HepG2 (cell line): Measurements from ENCODE around the gene DGAT2. TPM values are rescaled to one million over a fixed set of nuclear protein-coding genes. Genes with fewer than 3 reads are reported as not detected.
A peak's percentile ranks its signal among the peaks of the same experiment; 100 is the strongest.

Experiments used
- ATAC-seq: fragments of 200-7000 bp; cut with Tn5 transposase; 3 replicates; pipeline ENCODE4 v1.9.1; 2020; ENCODE audit warnings: mild to moderate bottlenecking, moderate library complexity
- BruUV-seq: library from RNA; stranded (reverse); fragments of 400-500 nt; replicated peaks from 2 replicates; lab custom pipeline; 2021; lab: Mats Ljungman, UMichigan
- CTCF ChIA-PET: fragments of 300-600 bp; formaldehyde crosslinking; extraction: SDS; loops from one replicate; lab custom pipeline; 2021; ENCODE audit warnings: low total read pairs, inconsistent platforms, low intra/inter-chr PET ratio; lab: Yijun Ruan, JAX
- POLR2A ChIA-PET: fragments of 350-600 bp; sonication (Branson Sonifier 250); formaldehyde crosslinking; loops from one replicate; lab custom pipeline; 2020; ENCODE audit warnings: antibody characterized with exemption, inconsistent platforms; lab: Yijun Ruan, JAX
- DNase-seq: peaks from one replicate; pipeline ENCODE4 v3.0.0-alpha.2; 2015; ENCODE audit warnings: low spot score
- FAIRE-seq: peaks from 3 replicates; lab custom pipeline; 2011; peaks lifted over from hg19 to GRCh38; lab: Jason Lieb, UNC
- H2AFZ ChIP-seq: one replicate; pipeline ENCODE4 v1.6.1; 2011; ENCODE audit warnings: low read length, inconsistent platforms
- H3K27ac ChIP-seq: fragments of 300-600 bp; 3 replicates; pipeline ENCODE4 v1.8.0; 2011; ENCODE audit warnings: mixed run types, mild to moderate bottlenecking, mixed read lengths, low read length, inconsistent platforms; ENCODE audit not compliant: insufficient read depth; ENCODE audit errors: extremely low read length
- H3K27me3 ChIP-seq, 2 experiments: fragments of 200-600 bp in 1 of 2; 2 replicates in 1 of 2; 3 replicates in 1 of 2; pipeline versions ENCODE4 v1.6.0 to v1.8.0; 2011; ENCODE audit warnings: low read length in 2 of 2, mild to moderate bottlenecking in 2 of 2, moderate library complexity in 2 of 2, inconsistent platforms in 1 of 2; ENCODE audit not compliant: insufficient read depth in 2 of 2, control insufficient read depth in 1 of 2
- H3K36me3 ChIP-seq, 2 experiments: fragments of 200-600 bp in 1 of 2; replicated peaks in 1 of 2; 2 replicates in 1 of 2; 3 replicates in 1 of 2; pipeline versions ENCODE4 v1.5.1 to v1.8.0; 2011; ENCODE audit warnings: low read length in 2 of 2, inconsistent platforms in 1 of 2; ENCODE audit not compliant: insufficient read depth in 2 of 2, control insufficient read depth in 1 of 2
- H3K4me1 ChIP-seq: 2 replicates; pipeline ENCODE4 v1.5.1; 2012; ENCODE audit warnings: low read length, inconsistent platforms; ENCODE audit not compliant: insufficient read depth
- H3K4me2 ChIP-seq: 2 replicates; pipeline ENCODE4 v1.6.0; 2011; ENCODE audit warnings: low read depth, low read length, inconsistent platforms
- H3K4me3 ChIP-seq, 3 experiments: fragments of 200-600 bp in 1 of 3; sonication (generic), shearing (Covaris generic) in 1 of 3; replicated peaks in 1 of 3; 2 replicates each; pipeline ENCODE4 v1.5.1; 2011 to 2016; ENCODE audit warnings: low read length in 3 of 3, inconsistent platforms in 2 of 3, low read depth in 2 of 3, mild to moderate bottlenecking in 2 of 3, control low read depth in 1 of 3, mixed read lengths in 1 of 3; ENCODE audit not compliant: insufficient read depth in 1 of 3
- H3K79me2 ChIP-seq: one replicate; pipeline ENCODE4 v1.6.1; 2011; ENCODE audit warnings: low read length, inconsistent platforms; ENCODE audit not compliant: insufficient read depth
- H3K9ac ChIP-seq: 2 replicates; pipeline ENCODE4 v1.6.0; 2011; ENCODE audit warnings: mild to moderate bottlenecking, low read depth, low read length, inconsistent platforms; ENCODE audit not compliant: insufficient read depth
- H3K9me3 ChIP-seq: 2 replicates; pipeline ENCODE4 v1.5.1; 2012; ENCODE audit warnings: mild to moderate bottlenecking, low read length
- H4K20me1 ChIP-seq: 2 replicates; pipeline ENCODE4 v1.6.0; 2011; ENCODE audit warnings: inconsistent platforms, mild to moderate bottlenecking, low read length, moderate library complexity; ENCODE audit not compliant: insufficient read depth
- BRCA1 ChIP-seq: sonication (generic); formaldehyde crosslinking; IDR thresholded peaks from 2 replicates; pipeline ENCODE4 v1.4.0; 2020; ENCODE audit warnings: missing genetic modification reagents
- KDM4B ChIP-seq: sonication (generic); formaldehyde crosslinking; IDR thresholded peaks from 2 replicates; pipeline ENCODE4 v1.4.0; 2020; ENCODE audit warnings: missing genetic modification reagents
- KDM6A ChIP-seq: IDR thresholded peaks from 2 replicates; pipeline ENCODE4 v1.6.1; 2016; ENCODE audit warnings: low read depth
- MEIS2 ChIP-seq: sonication (generic); formaldehyde crosslinking; IDR thresholded peaks from 2 replicates; pipeline ENCODE4 v1.9.0; 2021; ENCODE audit warnings: mild to moderate bottlenecking, missing genetic modification reagents
- TCF7 ChIP-seq: sonication (generic); IDR thresholded peaks from 2 replicates; pipeline ENCODE4 v1.6.1; 2016; ENCODE audit warnings: antibody characterized with exemption, low read depth
- ZMYM2 ChIP-seq: sonication (generic); formaldehyde crosslinking; IDR thresholded peaks from 2 replicates; pipeline ENCODE4 v1.8.0; 2022; ENCODE audit warnings: mild to moderate bottlenecking, missing genetic modification reagents
- ZNF10 ChIP-seq: sonication (generic); formaldehyde crosslinking; IDR thresholded peaks from 2 replicates; pipeline ENCODE4 v1.4.0; 2020; ENCODE audit warnings: mild to moderate bottlenecking, low read depth, missing genetic modification reagents, borderline replicate concordance
- ZNF230 ChIP-seq: sonication (generic); formaldehyde crosslinking; IDR thresholded peaks from 2 replicates; pipeline ENCODE4 v1.4.0; 2020; ENCODE audit warnings: mild to moderate bottlenecking, missing genetic modification reagents
- ZNF232 ChIP-seq: sonication (generic); formaldehyde crosslinking; IDR thresholded peaks from 2 replicates; pipeline ENCODE4 v1.4.0; 2020; ENCODE audit warnings: missing genetic modification reagents, borderline replicate concordance
- ZNF234 ChIP-seq: sonication (generic); formaldehyde crosslinking; conservative IDR thresholded peaks from 2 replicates; pipeline ENCODE4 v1.5.1; 2020; ENCODE audit warnings: mild to moderate bottlenecking, missing genetic modification reagents
- ZNF3 ChIP-seq: IDR thresholded peaks from 2 replicates; pipeline ENCODE4 v1.7.0; 2017; ENCODE audit warnings: inconsistent platforms
- ZNF362 ChIP-seq: sonication (generic); formaldehyde crosslinking; IDR thresholded peaks from 2 replicates; pipeline ENCODE4 v1.4.0; 2020; ENCODE audit warnings: missing genetic modification reagents, mild to moderate bottlenecking, borderline replicate concordance
- ZNF597 ChIP-seq: sonication (generic); formaldehyde crosslinking; IDR thresholded peaks from 2 replicates; pipeline ENCODE4 v1.5.0; 2020; ENCODE audit warnings: missing genetic modification reagents
- WGBS: methylation state at CpG from one replicate; pipeline ENCODE4 v1.1.6; 2017; ENCODE audit warnings: low lambda C conversion rate; 5-methylcytosine and 5-hydroxymethylcytosine counted together
- in situ Hi-C: cut with HindIII; loops from 2 replicates; pipeline ENCODE4 v1.10.0; 2017; ENCODE audit warnings: low pct_unique_long_range_greater_than_20kb; ENCODE audit not compliant: extremely low pct_ligation_motif_present
- intact Hi-C: fragments of 100-400 bp; cut with micrococcal nuclease; formaldehyde crosslinking; loops from one replicate; pipeline ENCODE4 v1.10.0; 2022; ENCODE audit not compliant: unreplicated experiment
- polyA plus RNA-seq, 8 experiments: library from polyadenylated mRNA; depleted of rRNA in 3 of 8; stranded (reverse) in 7 of 8; unstranded in 1 of 8; fragments of >200 nt; fragmentation: Illumina TruSeq in 4 of 8; extraction: Trizol in 4 of 8; gene quantifications; 2 replicates each; pipeline versions ENCODE4 v1.2.1 to v1.2.3, GENCODE V29; 2011 to 2016; ENCODE audit warnings: low read depth in 4 of 8, missing spikeins in 1 of 8, mixed read lengths in 1 of 8; ENCODE audit not compliant: insufficient read depth in 1 of 8
- total RNA-seq, 5 experiments: library from RNA; depleted of rRNA; stranded (reverse); fragments of >200 nt; fragmentation: Illumina TruSeq; extraction: Trizol; gene quantifications; 2 replicates each; pipeline ENCODE4 v1.2.3, GENCODE V29; 2016; ENCODE audit warnings: low read depth in 1 of 5
- TF ChIP-seq, protein P1 (sequence below): sonication (generic); formaldehyde crosslinking; IDR thresholded peaks from 2 replicates; pipeline ENCODE4 v1.5.0; 2020; ENCODE audit warnings: missing genetic modification reagents
- TF ChIP-seq, protein P2 (sequence below): sonication (generic); formaldehyde crosslinking; IDR thresholded peaks from 2 replicates; pipeline ENCODE4 v1.5.0; 2020; ENCODE audit warnings: missing genetic modification reagents
- TF ChIP-seq, protein P3 (sequence below): IDR thresholded peaks from 2 replicates; pipeline ENCODE4 v1.6.1; 2016; ENCODE audit warnings: mild to moderate bottlenecking
- TF ChIP-seq, protein P4 (sequence below): sonication (generic); formaldehyde crosslinking; IDR thresholded peaks from 2 replicates; pipeline ENCODE4 v1.5.0; 2020; ENCODE audit warnings: mild to moderate bottlenecking, missing genetic modification reagents

Gene DGAT2
- total and polyA plus RNA-seq, 2 of the 13 experiments (the other 11 are each of a cell fraction or from before 2014, with no cell fraction given) = 39.0 to 65.6 TPM

- peak; percentile 71 for FAIRE-seq
- no peak for TF ChIP-seq KDM4B (CRISPR knock-in tag)
- TF ChIP-seq ZNF3 = no peak
- no peak for TF ChIP-seq ZMYM2
- TF ChIP-seq TCF7 = no peak
- peak; percentile 38; the same call in 1 of the 2 replicates for TF ChIP-seq MEIS2 (CRISPR knock-in tag)
- TF ChIP-seq BRCA1 (CRISPR knock-in tag) = no peak
- TF ChIP-seq, protein P1, sequence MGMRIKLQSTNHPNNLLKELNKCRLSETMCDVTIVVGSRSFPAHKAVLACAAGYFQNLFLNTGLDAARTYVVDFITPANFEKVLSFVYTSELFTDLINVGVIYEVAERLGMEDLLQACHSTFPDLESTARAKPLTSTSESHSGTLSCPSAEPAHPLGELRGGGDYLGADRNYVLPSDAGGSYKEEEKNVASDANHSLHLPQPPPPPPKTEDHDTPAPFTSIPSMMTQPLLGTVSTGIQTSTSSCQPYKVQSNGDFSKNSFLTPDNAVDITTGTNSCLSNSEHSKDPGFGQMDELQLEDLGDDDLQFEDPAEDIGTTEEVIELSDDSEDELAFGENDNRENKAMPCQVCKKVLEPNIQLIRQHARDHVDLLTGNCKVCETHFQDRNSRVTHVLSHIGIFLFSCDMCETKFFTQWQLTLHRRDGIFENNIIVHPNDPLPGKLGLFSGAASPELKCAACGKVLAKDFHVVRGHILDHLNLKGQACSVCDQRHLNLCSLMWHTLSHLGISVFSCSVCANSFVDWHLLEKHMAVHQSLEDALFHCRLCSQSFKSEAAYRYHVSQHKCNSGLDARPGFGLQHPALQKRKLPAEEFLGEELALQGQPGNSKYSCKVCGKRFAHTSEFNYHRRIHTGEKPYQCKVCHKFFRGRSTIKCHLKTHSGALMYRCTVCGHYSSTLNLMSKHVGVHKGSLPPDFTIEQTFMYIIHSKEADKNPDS (CRISPR knock-in tag) = no peak
- no peak for TF ChIP-seq ZNF597
- TF ChIP-seq ZNF10 = no peak
- TF ChIP-seq KDM6A = no peak
- TF ChIP-seq ZNF232 = no peak
- no peak for TF ChIP-seq ZNF230 (CRISPR knock-in tag)
- TF ChIP-seq, protein P2, sequence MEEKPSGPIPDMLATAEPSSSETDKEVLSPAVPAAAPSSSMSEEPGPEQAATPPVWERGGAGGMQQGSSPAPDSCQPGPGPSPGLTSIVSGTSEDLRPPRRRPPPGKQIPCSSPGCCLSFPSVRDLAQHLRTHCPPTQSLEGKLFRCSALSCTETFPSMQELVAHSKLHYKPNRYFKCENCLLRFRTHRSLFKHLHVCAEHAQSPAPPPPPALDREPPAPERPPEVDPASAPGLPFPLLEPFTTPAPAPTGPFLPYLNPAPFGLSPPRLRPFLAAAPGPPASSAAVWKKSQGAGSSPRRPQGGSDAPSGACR = no peak
- TF ChIP-seq ZNF234 = no peak
- TF ChIP-seq, protein P3, sequence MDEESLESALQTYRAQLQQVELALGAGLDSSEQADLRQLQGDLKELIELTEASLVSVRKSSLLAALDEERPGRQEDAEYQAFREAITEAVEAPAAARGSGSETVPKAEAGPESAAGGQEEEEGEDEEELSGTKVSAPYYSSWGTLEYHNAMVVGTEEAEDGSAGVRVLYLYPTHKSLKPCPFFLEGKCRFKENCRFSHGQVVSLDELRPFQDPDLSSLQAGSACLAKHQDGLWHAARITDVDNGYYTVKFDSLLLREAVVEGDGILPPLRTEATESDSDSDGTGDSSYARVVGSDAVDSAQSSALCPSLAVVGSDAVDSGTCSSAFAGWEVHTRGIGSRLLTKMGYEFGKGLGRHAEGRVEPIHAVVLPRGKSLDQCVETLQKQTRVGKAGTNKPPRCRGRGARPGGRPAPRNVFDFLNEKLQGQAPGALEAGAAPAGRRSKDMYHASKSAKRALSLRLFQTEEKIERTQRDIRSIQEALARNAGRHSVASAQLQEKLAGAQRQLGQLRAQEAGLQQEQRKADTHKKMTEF (CRISPR knock-in tag) = peak; percentile 32; the same call in 1 of the 2 replicates
- TF ChIP-seq, protein P4, sequence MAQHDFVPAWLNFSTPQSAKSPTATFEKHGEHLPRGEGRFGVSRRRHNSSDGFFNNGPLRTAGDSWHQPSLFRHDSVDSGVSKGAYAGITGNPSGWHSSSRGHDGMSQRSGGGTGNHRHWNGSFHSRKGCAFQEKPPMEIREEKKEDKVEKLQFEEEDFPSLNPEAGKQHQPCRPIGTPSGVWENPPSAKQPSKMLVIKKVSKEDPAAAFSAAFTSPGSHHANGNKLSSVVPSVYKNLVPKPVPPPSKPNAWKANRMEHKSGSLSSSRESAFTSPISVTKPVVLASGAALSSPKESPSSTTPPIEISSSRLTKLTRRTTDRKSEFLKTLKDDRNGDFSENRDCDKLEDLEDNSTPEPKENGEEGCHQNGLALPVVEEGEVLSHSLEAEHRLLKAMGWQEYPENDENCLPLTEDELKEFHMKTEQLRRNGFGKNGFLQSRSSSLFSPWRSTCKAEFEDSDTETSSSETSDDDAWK = no peak
- no peak for TF ChIP-seq ZNF362 (CRISPR knock-in tag)
Observed at GRCh38 chr11:75734491-75735180, 33.9 kb upstream of the DGAT2 start.

More at GRCh38 chr11:75734491-75735180, 33.9 kb upstream of the DGAT2 start:
- peak; percentile 72 for ATAC-seq
- ChIA-PET CTCF (no interaction called here), POLR2A (interaction anchor here (0.9 to 2.0 kb wide), 7 partner anchors 12 to 49 kb away, joined by 3 to 12 read pairs (median 4); no protein-coding TSS in a partner anchor)
- Histone ChIP-seq H3K9me3 (no peaks in the 10 kb centered on the region), H3K4me1 (peaks cover 39% of the 10 kb centered on the region), H3K36me3 (peaks cover 1 to 10% of the 10 kb centered on the region in 2 experiments; a peak in 2 of 5 replicates), H3K79me2 (no peaks in the 10 kb centered on the region), H3K4me3 (no peak overlapping the region), H4K20me1 (no peaks in the 10 kb centered on the region), H2AFZ (no peak overlapping the region), H3K27me3 (no peaks in the 10 kb centered on the region), H3K4me2 (peak overlapping the region; percentile 52), H3K27ac (no peak overlapping the region), H3K9ac (no peak overlapping the region)
- no TSS peak for BruUV-seq
- intact Hi-C loops (no loop called here), in situ Hi-C loops (no loop called here)
- DNase-seq = peak; percentile 50
- WGBS = 18% methylated on average over 4 of the region's 5 CpGs
